Stimulated activated CD4-positive, alpha-beta T cell treated with anti-CD3 and anti-CD28 coated beads, Interleukin-12 subunit alpha, Interleukin-12 subunit beta, amount 100 ng/mL, for 24 hours (primary cell): ENCODE results near the gene TXNDC2.
"Not testable (repeated sequence)": the region's sequence is repeated elsewhere in the genome, so short reads cannot be mapped to it uniquely, and the experiment has no call there.

Experiments
- DNase-seq, 2 experiments: peaks; one replicate each; pipeline ENCODE4 v3.0.0-alpha.2; 2020; ENCODE audit warnings: low read depth in 2 of 2

Gene TXNDC2

DNA sequence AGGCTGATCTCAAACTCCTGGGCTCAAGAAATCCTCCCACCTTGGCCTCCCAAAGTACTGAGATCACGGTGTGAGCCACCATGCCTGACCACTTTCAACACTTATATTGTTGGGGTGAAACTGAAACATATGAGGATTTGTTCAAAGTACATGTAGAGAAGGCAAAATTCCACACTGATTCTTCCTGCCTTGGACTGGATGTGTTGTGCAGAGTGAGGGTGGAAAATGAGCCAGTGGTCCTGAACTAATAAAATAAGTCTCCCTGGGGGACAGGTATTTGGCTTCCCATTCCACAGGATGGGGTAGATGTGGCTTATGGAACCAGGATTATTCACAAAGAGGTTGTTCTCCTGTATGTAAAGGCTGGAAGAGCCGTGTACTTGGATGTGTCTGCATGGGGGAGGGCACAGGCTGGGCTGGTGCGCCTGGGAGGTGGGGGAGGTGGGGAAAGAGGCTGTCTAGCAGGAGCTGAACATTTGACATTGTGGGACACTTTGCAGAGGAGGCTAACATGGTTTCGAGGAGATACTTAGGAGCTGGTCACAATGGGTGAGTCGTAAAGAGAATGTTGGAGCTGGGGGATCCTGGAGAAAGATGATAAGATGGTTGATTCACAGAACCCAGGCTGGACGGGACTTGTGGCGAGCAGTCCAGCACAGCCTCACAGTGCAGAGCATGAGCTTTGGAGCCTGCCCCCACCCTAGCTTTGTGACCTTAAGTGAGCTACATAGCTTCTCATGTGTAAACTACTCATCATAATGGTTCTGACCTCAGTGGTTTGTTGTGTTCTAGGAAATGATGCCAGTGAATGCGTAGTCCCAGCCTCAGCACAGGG lies at the start of gene TXNDC2:
Gene TXNDC2 (plus strand): TSS at position 804 of the 835 bp plus-strand sequence. CDS start 708 bp downstream, outside the sequence.
- no peak for DNase-seq

- no peak for DNase-seq
These were observed 47.5 kb upstream of the TXNDC2 start for GRCh38 chr18:9838144-9838877.

DNA sequence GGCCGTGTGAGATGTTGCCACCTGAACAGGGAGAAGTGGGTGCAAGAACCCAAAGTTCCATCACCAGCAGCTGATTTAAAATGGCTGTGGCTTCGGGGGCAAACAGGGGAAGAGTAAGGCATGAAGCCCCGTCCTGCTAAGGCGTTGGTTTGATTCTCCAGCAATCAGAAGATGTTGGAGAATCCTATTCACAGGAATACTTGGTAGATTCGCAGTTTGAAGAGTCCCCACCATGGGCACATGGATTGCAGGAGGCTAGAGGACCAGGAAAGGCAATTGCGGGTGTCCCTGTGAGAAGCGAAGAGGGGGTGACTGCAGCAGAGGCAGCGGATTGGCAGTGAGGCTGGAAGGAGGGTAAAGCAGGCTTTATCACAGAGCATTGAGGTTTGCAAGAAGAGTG lies 46.6 kb upstream of the TXNDC2 start:
- no peak for DNase-seq

DNA sequence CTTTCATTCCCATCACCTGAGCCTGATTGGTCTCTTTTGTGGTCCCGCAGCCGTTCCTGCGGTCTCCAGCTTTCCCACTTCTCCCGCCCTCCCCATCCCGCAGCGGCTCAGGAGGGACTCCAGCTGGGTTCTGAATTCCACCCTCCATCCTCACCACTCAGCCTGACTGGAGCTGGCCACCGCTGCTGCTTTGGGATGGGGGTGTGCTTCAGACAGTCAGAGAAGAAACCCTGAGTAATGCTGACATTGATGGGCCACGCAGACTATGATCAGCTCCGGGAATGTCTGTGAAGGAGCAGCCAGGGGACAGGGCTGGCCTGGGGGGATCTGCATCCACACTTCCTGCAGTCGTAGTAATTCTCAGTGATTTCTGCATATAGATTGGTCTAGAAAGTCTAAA lies 45.9 kb upstream of the TXNDC2 start:
- DNase-seq = no peak

DNA sequence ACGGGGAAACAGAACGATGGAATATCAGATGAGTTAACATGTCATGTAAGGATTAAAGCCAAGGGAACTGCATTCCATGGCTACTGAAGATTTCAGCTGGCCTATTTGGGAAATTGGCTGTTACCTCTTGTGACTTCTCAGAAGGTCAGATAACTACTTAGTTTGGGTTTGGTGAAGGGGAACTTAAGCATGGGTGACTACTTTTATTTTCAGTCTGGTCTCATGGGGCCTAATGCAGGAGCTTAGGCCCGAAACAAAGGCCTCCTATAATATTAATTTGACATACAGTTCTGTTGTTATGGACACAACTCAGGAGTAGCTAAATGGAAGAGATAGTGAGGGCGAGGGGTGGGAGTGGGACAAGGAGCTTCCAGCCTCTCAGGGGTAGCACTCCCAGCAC lies 44.0 kb upstream of the TXNDC2 start:
- no peak for DNase-seq

- DNase-seq = no peak
These were observed 43.3 kb upstream of the TXNDC2 start for GRCh38 chr18:9842448-9842847.

DNA sequence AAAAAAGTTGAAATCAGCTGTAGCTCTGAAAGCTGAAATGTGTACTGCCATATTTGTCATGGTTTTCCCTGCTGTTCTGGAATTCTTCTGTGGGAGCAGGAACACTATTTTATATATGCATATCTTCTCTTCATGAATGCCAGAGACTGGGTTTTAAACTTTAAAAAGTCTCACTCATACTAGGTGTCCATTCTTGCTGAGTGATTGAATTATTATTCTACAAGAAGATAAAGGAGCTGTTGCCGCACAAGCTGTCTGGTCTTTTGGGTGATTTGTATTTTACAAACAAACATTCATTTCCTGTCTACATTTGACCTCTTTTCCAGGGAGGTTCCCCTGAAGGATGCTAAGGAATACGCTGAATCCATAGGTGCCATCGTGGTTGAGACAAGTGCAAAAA lies 40.5 kb upstream of the TXNDC2 start:
- DNase-seq = no peak

DNA sequence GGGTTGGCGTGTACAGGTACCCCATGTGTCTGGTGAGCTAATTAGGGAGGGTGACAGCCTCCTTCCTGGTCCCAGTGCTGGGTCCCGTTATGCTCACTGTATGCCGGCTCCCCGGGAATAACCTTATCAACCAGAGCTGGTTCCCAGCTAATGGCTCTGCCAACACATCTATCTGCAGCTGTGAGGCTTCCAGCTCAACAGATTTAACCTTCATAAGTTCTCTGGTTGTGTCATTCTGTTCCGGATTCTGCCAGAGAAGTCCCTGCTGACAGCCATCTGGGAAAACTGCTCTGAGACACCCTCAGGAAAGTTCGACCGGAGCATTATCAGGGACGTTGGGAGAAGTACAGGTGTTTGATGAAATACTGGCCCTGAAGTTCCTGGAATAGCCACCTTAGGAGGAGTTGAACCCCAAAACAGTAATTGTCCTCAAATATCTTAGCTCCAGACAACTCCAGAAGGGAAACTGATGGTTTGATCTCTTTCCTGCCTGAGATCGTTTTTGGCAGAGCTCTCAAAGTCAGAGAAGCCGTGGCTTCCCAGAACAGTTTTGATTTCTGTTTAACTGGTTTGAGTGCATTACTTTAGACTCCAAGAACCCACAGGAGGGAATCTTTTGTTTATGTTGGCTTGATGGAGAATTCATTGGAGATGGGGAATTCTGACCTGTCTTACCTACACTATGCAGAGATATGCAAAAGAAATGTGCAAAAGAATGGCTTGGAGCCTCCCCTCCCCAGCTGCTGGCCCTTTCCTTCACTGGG lies 39.4 kb upstream of the TXNDC2 start:
- DNase-seq = no peak

DNA sequence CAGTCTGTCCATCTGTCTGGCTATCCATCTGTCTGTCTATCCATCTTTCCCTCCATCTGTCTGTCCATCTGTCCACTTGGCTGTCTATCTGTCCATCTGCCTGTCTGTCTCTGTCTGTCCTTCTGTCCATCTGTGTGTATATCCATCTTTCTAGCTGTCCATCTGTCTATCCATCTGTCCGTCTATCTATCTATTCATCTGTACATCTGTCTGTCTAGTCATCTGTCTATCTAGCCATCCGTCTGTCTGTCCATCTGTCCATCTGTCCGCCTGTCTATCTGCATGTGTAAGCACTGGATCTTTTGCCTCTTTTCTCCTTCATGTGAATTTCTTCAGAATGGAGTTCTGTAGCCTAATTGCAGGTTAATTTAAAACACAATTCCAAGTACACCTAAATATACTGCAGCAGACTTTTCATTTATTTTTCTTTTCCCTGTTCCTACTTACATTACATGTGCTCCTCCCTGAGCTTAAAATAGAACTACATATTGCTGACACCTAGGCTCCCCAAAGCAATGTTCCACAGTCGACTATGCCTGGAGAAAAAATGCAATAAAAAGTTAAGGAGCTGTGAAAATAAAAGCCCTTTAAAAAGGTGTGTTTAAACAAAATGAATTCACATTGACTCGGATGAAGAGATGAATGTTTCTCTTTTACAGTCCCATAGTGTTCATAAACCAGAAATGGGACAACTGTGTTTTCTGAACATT lies 37.4 kb upstream of the TXNDC2 start:
- no peak for DNase-seq

DNA sequence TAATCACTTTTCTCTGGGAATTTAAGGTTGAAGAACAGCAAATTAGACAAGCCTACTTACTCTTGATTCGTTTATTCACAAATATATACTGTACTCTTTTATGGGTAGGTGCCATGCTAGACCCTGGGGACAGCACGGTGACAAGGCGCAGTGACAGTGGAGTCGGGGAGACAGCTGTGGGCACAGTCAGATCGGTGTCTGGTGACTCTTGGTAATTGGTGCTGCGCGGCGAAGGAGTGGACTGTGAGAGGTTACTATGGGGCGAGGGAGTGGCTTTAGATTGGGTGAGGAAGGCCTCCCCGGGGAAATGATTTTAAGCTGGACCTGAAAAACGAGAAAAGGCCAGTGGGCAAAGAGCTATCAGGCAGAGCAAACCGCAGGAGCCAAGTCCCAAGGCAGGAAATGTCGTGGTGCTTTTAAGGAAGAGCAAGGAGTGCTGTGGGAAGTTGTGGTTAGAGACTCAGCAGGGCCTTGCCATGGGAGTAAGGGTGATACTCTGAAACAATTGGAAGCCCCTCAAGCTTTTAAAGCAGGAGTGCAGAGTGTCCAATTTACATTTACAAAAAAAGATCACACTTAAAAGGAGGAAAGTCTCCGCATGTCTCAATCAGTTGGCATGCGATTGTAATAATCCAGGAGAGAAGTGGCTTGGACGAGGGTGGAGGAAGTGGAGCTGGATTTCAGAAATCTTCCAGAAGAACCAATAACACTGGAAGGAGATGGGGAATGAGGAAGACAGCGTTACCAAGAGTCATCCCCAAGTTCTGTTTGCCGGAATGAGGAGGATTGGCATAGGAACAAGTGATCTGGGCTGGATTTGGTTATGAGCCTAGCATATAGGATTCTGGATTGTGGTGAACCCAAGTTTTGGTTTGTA lies 36.1 kb upstream of the TXNDC2 start:
- DNase-seq = no peak

DNA sequence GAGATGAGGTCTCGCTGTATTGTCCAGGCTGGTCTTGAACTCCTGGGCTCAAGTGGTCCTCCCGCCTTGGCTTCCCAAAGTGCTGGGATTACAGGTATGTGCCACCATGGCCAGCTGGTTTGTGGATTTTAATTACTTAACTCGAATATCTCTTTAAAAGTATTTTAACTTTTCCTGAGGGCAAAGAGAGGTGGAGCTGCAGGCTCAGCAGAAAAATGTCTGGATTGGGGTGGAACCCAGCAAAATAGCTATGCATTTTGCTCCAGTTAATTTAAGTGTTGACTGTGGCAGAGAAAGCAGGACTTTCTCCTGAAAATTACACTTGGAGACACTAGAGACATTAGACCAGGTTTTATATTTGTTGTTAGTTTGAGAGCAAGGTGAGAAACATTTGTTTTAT lies 35.5 kb upstream of the TXNDC2 start:
- DNase-seq = no peak

DNA sequence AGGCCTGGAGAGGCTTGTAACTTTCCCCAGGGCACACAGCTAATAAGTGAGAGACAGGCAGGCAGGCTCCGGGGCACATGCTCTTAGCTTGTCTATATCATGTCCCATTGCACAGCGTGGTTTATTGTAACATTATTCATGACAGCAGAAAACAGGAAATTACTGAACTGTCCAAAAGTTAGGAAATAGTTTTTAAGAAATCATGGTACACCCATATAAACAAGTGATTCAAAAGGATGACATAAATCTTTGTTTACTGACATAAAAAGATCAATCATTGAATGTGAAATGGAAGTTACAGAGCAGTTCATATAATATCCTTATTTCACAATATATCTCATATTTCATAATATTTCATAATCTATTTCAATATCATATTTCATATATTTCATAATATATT lies 34.3 kb upstream of the TXNDC2 start:
- no peak for DNase-seq

- no peak for DNase-seq
These were observed 33.3 kb upstream of the TXNDC2 start for GRCh38 chr18:9852266-9853081.

GRCh38 chr18:9854801-9855676 lies 30.7 kb upstream of the TXNDC2 start:
- DNase-seq = no peak

DNA sequence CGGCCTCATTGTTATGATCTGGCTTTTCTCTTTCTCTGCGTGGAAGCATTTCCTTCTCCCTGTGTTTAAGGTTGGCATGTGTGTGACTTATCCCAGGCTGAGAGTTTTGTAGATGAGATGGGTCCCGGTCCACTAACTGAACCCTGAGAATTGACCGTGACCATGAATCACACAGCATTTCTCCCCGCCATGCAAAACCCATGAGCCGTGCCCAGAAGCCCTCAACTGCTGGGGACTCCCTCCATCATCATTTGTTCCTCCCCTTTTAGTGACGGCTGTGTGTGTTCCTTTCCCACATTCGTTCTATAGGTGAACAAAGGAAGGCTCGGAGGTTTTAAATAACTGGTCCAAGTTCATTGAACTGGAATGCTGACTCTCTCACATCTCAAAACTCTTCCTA lies 30.1 kb upstream of the TXNDC2 start:
- DNase-seq = no peak

- DNase-seq = no peak
These were observed 29.7 kb upstream of the TXNDC2 start for GRCh38 chr18:9856092-9856491.

DNA sequence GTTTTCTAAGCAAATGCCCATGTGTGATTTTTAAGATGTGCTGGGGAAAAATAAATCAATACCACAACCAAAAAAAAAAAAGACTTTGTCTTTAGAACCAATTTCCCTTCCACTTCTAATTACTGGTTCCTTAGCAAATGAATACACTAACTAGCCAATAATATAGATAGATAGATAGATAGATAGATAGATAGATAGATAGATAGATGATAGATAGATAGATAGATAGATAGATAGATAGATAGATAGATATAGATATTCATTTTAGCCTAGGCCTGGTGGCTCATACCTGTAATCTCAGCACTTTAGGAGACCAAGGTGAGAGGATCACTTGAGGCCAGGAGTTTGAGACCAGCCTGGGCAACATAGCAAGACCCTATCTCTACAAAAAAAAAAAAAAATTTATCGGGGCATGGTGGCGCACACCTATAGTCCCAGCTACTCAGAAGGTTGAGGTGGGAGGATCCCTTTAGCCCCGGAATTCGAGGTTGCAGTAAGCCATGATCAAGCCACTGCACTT lies 28.2 kb upstream of the TXNDC2 start:
- DNase-seq = not testable (repeated sequence)

- no peak for DNase-seq
These were observed 27.1 kb upstream of the TXNDC2 start for GRCh38 chr18:9858642-9859041.

GRCh38 chr18:9859232-9859631 lies 26.5 kb upstream of the TXNDC2 start:
- no peak for DNase-seq
